Brain microvascular endothelial cell (primary cell): Measurements from ENCODE around the gene KDM3B.

Experiments used
- DNase-seq: peaks from one replicate; pipeline ENCODE4 v3.0.0-alpha.2; 2020
- H3K27ac ChIP-seq: fragments of 250-450 bp; sonication (Bioruptor Pico); 2 replicates; pipeline ENCODE4 v1.5.1; 2020; ENCODE audit warnings: mild to moderate bottlenecking, moderate library complexity
- H3K27me3 ChIP-seq: fragments of 250-450 bp; sonication (Bioruptor Pico); replicated peaks from 2 replicates; pipeline ENCODE4 v1.5.1; 2020; ENCODE audit warnings: mild to moderate bottlenecking
- H3K36me3 ChIP-seq: fragments of 250-450 bp; sonication (Bioruptor Pico); replicated peaks from 2 replicates; pipeline ENCODE4 v1.5.1; 2020; ENCODE audit warnings: mild to moderate bottlenecking
- H3K4me3 ChIP-seq: 2 replicates; pipeline ENCODE4 v1.5.1; 2011; ENCODE audit warnings: low read depth, mild to moderate bottlenecking, control low read depth, low read length, moderate library complexity
- in situ Hi-C: cut with HindIII; loops from 2 replicates; pipeline ENCODE4 v1.10.0; 2017; ENCODE audit warnings: low sequenced_read_pairs, low pct_ligation_motif_present
- TF ChIP-seq, protein P1 (sequence below): IDR thresholded peaks from 2 replicates; pipeline ENCODE4 v1.5.1; 2011; ENCODE audit warnings: low read depth, mild to moderate bottlenecking, moderate library complexity, low read length, control low read depth, inconsistent platforms; ENCODE audit errors: missing control alignments

Gene KDM3B

GRCh38 chr5:138370537-138370936 lies 18.1 kb downstream of the KDM3B start:
- in situ Hi-C loops = no loop called here
- Histone ChIP-seq H3K4me3 (no peak overlapping the region), H3K27ac (no peak overlapping the region)

DNA sequence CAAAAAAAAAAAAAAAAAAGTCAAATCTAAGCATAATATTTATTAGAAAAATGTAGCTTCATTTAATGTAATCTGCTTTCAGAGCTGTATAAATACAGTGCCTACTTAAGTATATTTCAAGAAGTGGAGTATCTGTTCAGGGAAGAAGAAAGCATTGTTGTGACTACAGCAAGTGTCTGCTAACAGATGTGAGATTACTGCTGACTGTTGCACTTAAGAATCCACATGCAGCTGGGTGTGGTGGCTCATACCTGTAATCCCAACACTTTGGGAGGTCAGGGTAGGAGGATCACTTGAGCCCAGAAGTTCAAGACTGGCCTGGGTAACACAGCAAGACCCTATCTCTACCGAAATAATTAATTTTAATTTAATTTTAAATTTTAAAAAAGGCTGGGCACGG lies 19.0 kb downstream of the KDM3B start:
- TF ChIP-seq, protein P1, sequence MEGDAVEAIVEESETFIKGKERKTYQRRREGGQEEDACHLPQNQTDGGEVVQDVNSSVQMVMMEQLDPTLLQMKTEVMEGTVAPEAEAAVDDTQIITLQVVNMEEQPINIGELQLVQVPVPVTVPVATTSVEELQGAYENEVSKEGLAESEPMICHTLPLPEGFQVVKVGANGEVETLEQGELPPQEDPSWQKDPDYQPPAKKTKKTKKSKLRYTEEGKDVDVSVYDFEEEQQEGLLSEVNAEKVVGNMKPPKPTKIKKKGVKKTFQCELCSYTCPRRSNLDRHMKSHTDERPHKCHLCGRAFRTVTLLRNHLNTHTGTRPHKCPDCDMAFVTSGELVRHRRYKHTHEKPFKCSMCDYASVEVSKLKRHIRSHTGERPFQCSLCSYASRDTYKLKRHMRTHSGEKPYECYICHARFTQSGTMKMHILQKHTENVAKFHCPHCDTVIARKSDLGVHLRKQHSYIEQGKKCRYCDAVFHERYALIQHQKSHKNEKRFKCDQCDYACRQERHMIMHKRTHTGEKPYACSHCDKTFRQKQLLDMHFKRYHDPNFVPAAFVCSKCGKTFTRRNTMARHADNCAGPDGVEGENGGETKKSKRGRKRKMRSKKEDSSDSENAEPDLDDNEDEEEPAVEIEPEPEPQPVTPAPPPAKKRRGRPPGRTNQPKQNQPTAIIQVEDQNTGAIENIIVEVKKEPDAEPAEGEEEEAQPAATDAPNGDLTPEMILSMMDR = no peak
- Histone ChIP-seq H3K4me3 (no peak overlapping the region), H3K36me3 (peaks cover 2% of the 10 kb centered on the region), H3K27me3 (no peaks in the 10 kb centered on the region), H3K27ac (no peak overlapping the region)
- no peak for DNase-seq
- in situ Hi-C loops = no loop called here

More at GRCh38 chr5:138370537-138370936, 18.1 kb downstream of the KDM3B start:
- no peak for DNase-seq
- Histone ChIP-seq H3K36me3 (peaks cover 2% of the 10 kb centered on the region), H3K27me3 (no peaks in the 10 kb centered on the region)
- TF ChIP-seq, protein P1 = no peak

DNA sequence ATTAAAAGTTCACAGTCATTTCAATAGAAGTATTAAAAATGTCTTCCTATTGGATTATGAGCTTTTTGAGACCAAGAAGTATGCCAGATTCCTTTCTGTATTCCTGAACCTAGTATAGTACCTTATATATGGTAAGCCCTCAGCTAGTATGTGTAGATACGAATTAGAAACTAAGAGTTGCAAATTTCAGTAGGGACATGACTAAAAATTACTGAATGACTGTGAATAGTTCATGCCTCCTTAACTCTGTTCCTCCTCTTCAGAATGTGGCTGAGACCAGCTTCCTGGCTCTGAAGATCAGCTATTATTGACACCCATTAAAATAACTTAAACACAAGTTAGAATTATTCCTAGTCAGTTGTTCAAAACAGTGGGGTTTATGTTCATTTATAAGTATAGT lies 19.7 kb downstream of the KDM3B start:
- H3K27me3 ChIP-seq = no peaks in the 10 kb centered on the region
- H3K36me3 ChIP-seq = peaks cover 2% of the 10 kb centered on the region
- H3K4me3 ChIP-seq = no peak overlapping the region
- no peak overlapping the region for H3K27ac ChIP-seq
- TF ChIP-seq, protein P1 = no peak
- in situ Hi-C loops = no loop called here
- DNase-seq = no peak

- Histone ChIP-seq H3K27ac (no peak overlapping the region), H3K36me3 (peaks cover 7% of the 10 kb centered on the region), H3K27me3 (no peaks in the 10 kb centered on the region), H3K4me3 (no peak overlapping the region)
- DNase-seq = no peak
- TF ChIP-seq, protein P1 = no peak
- in situ Hi-C loops = no loop called here
Measured at GRCh38 chr5:138372653-138373052, 20.2 kb downstream of the KDM3B start.

- H3K36me3 ChIP-seq = peaks cover 37% of the 10 kb centered on the region
Measured at GRCh38 chr5:138382347-138382746, 29.9 kb downstream of the KDM3B start.

GRCh38 chr5:138385660-138386059 lies 33.2 kb downstream of the KDM3B start:
- H3K36me3 ChIP-seq = peaks cover 19% of the 10 kb centered on the region
- TF ChIP-seq, protein P1 = no peak
- in situ Hi-C loops = no loop called here
- H3K27ac ChIP-seq = no peak overlapping the region
- DNase-seq = no peak
- H3K27me3 ChIP-seq = no peaks in the 10 kb centered on the region
- no peak overlapping the region for H3K4me3 ChIP-seq

More at GRCh38 chr5:138382347-138382746, 29.9 kb downstream of the KDM3B start:
- Histone ChIP-seq H3K4me3 (no peak overlapping the region), H3K27ac (no peak overlapping the region), H3K27me3 (no peaks in the 10 kb centered on the region)
- TF ChIP-seq, protein P1 = no peak
- in situ Hi-C loops = no loop called here
- DNase-seq = no peak
